H7 (cell line): Measurements from ENCODE around the gene MEGF9. TPM values are rescaled to one million over a fixed set of nuclear protein-coding genes. Genes with fewer than 3 reads are reported as not detected.
"Not testable (repeated sequence)": the region's sequence is repeated elsewhere in the genome, so short reads cannot be mapped to it uniquely, and the experiment has no call there.

ENCODE experiments used
- DNase-seq: peaks from one replicate; pipeline ENCODE4 v3.0.0; 2012
- H3K27me3 ChIP-seq: 2 replicates; pipeline ENCODE4 v1.6.0; 2011; ENCODE audit warnings: mild to moderate bottlenecking, low read length; ENCODE audit not compliant: control insufficient read depth, insufficient read depth
- H3K36me3 ChIP-seq: replicated peaks from 2 replicates; pipeline ENCODE4 v1.5.1; 2011; ENCODE audit warnings: low read length; ENCODE audit not compliant: control insufficient read depth, insufficient read depth
- H3K4me3 ChIP-seq: 2 replicates; pipeline ENCODE4 v1.5.1; 2011; ENCODE audit warnings: low read depth, mild to moderate bottlenecking, control low read depth, low read length, moderate library complexity; ENCODE audit not compliant: insufficient read depth
- total RNA-seq: library from RNA; depleted of rRNA; stranded (reverse); fragments of >200 nt; shearing (Covaris generic); gene quantifications from 2 replicates; pipeline ENCODE4 v1.2.3, GENCODE V29; 2014; rRNA removed

Gene MEGF9
- 0.67 and 1.2 TPM in 2 replicates for total RNA-seq

- Histone ChIP-seq H3K4me3 (peak within 1 kb of the TSS; percentile 76), H3K36me3 (no peaks in the 10 kb centered on the region), H3K27me3 (peaks cover 21% of the 10 kb centered on the region)
- DNase-seq = peak; percentile 99
These were observed at the start of gene MEGF9 for GRCh38 chr9:120714088-120714845. TSS of gene MEGF9 (minus strand) at chr9:120714470. CDS start at chr9:120714358, 112 bp downstream.

DNA sequence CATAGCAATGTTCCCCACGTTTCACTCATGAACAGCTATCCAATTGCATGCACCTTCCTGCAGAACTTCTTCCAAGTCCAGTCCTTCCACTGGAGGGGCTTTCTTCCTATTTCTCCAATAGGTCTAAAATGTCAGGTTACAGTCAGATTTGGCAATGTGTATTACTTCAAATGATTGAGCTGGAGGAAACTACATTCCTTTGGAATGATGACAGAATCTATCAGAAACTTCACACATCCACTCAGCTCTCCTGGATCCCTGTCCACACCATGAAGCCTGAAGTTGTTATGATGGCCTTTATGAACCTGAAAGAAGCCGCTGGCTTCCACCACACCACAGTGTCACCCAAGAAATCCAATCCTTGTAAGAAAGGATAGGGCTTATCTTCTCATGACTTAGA, 46.7 kb upstream of the MEGF9 start:
- H3K36me3 ChIP-seq = peaks cover 7% of the 10 kb centered on the region
- DNase-seq = no peak
- H3K4me3 ChIP-seq = no peak overlapping the region
- H3K27me3 ChIP-seq = no peaks in the 10 kb centered on the region

DNA sequence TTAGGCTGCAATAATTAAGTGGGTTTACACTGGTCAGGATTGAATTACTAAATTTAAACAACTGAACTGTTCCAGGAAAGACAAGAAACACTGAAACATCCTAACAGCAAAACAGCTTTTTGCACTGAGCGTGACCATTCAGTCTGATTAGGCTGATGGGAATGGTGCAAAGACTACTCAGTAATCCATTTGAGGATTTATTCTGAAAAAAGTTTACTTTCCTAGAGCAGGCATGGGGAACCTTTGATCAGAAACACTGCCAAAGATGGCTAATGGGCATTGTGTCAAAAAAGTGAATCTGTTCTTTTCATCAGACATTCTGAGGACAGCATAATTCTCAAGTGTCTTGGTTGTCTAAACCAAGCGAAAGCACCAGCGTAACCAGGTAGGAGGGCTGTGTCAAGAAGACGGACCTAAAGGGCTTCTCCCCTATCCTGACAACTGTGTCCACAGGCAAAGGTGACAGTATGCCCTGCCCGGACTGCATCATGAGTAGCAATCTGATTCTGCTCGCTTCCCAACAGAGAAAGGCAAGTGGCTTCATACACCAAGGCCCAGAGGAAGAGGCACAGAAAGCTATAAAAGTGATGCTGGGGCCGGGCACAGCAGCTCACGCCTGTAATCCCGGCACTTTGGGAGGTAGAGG, 45.6 kb upstream of the MEGF9 start:
- H3K36me3 ChIP-seq = peaks cover 5% of the 10 kb centered on the region
- no peak for DNase-seq
- no peak overlapping the region for H3K4me3 ChIP-seq
- H3K27me3 ChIP-seq = no peaks in the 10 kb centered on the region

GRCh38 chr9:120758544-120758943, 44.3 kb upstream of the MEGF9 start:
- DNase-seq = no peak
- Histone ChIP-seq H3K27me3 (no peaks in the 10 kb centered on the region), H3K4me3 (no peak overlapping the region), H3K36me3 (peaks cover 1% of the 10 kb centered on the region; the same call in 1 of the 2 replicates)

- H3K4me3 ChIP-seq = no peak overlapping the region
- no peak for DNase-seq
- no peaks in the 10 kb centered on the region for H3K27me3 ChIP-seq
- H3K36me3 ChIP-seq = peaks cover 1% of the 10 kb centered on the region; the same call in 1 of the 2 replicates
These were observed 43.0 kb upstream of the MEGF9 start for GRCh38 chr9:120757026-120757913.

DNA sequence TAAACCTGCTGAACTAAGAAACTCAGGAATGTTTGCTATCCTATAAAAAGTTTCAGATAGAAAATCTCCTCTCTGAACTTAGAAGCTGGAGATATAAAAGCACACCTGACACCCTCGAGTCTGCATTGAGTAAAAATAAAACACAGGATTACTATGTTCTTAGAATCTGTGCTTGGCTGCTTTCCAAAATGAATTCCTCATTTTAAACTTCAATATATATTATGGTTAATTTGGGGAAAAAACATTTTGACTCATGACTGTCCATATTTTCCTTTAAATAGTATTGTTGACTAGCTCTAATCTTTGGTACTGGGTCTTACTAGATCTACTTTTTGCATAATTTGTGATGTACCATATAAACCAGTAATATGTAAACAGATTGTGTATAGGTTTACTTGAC, 42.3 kb upstream of the MEGF9 start:
- H3K27me3 ChIP-seq = no peaks in the 10 kb centered on the region
- H3K36me3 ChIP-seq = peaks cover 1% of the 10 kb centered on the region; the same call in 1 of the 2 replicates
- H3K4me3 ChIP-seq = no peak overlapping the region
- DNase-seq = no peak

GRCh38 chr9:120755810-120756434, 41.7 kb upstream of the MEGF9 start:
- DNase-seq = peak; percentile 83
- peaks cover 1% of the 10 kb centered on the region; the same call in 1 of the 2 replicates for H3K36me3 ChIP-seq

GRCh38 chr9:120755044-120755443, 40.8 kb upstream of the MEGF9 start:
- no peaks in the 10 kb centered on the region for H3K27me3 ChIP-seq
- DNase-seq = no peak
- H3K36me3 ChIP-seq = no peaks in the 10 kb centered on the region; the same call in 1 of the 2 replicates
- H3K4me3 ChIP-seq = no peak overlapping the region

More at GRCh38 chr9:120755810-120756434, 41.7 kb upstream of the MEGF9 start:
- H3K27me3 ChIP-seq = no peaks in the 10 kb centered on the region
- H3K4me3 ChIP-seq = no peak overlapping the region

DNA sequence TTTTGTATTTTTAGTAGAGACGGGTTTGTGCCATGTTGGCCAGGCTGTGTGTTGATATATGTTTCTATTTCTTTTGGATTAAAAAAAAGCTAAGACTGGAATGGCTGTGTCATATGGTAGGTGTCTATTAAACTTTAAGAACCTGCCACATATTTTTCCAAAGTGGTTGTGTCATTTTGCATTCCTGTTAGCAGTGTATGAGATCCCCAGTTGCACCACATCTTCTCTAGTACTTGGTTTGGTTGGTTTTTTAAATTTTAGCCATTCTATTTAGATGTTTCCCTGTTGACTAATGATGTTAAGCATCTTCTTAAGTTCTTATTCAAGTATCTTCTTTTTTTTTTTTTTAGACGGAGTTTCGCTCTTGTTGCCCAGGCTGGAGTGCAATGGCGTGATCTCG, 36.2 kb upstream of the MEGF9 start:
- DNase-seq = no peak
- Histone ChIP-seq H3K36me3 (no peaks in the 10 kb centered on the region), H3K27me3 (no peaks in the 10 kb centered on the region), H3K4me3 (no peak overlapping the region)

DNA sequence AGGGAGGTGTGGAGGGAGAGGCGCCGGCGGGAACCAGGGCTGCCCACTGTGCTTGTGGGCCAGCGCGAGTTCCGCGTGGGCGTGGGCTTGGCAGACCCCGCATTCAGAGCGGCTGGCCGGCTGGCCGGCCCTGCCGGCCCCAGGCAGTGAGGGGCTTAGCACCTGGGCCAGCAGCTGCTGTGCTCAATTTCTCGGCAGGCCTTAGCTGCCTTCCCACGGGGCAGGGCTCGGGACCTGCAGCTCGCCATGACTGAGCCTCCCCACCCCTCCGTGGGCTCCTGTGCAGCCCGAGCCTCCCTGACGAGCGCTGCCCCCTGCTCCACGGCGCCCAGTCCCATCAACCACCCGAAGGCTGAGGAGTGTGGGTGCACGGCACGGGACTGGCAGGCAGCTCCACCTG, 32.1 kb upstream of the MEGF9 start:
- H3K27me3 ChIP-seq, H3K4me3 ChIP-seq, H3K36me3 ChIP-seq, DNase-seq: not testable (repeated sequence)

DNA sequence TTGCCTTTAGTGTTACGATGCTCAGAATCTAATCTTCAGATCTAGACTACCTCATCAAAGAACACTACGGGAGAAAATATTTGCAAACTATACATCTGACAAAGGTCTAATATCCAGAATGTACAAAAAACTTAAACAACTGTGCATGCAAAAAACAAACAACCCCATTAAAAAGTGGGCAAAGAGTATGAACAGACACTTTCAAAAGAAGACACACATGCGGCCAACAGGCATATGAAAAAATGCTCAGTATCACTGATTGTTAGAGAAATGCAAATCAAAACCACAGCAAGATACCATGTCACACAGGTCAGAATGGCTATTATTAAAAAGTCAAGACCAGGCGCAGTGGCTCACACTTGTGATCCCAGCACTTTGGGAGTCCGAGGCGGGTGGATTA, 31.0 kb upstream of the MEGF9 start:
- DNase-seq = no peak
- no peaks in the 10 kb centered on the region for H3K36me3 ChIP-seq
- no peaks in the 10 kb centered on the region for H3K27me3 ChIP-seq
- no peak overlapping the region for H3K4me3 ChIP-seq

DNA sequence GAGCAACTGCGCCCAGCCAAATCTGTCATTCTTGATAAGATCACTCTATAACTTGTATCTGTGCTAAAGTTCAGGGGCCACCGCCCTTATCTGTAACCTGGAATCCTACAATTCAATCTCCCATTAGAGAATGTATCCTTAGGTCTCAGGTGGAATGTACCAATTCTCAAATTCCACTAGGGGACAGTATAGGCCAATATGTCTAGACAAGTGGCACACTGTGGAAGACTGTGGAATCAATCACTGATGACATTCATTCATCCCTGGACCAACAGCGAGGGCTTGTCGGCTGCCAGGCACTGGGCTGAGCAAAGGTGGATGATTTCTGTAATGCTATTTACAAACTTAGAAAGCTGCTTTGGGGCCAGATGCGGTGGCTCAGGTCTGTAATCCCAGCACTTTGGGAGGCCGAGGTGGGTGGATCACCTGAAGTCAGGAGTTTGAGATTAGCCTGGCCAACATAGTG, 28.7 kb upstream of the MEGF9 start:
- Histone ChIP-seq H3K27me3 (no peaks in the 10 kb centered on the region), H3K36me3 (no peaks in the 10 kb centered on the region), H3K4me3 (no peak overlapping the region)
- DNase-seq = peak; percentile 78

GRCh38 chr9:120741701-120742100, 27.4 kb upstream of the MEGF9 start:
- Histone ChIP-seq H3K27me3 (no peaks in the 10 kb centered on the region), H3K36me3 (no peaks in the 10 kb centered on the region), H3K4me3 (no peak overlapping the region)
- DNase-seq = no peak

GRCh38 chr9:120741191-120741590, 26.9 kb upstream of the MEGF9 start:
- H3K36me3 ChIP-seq = no peaks in the 10 kb centered on the region
- H3K27me3 ChIP-seq = no peaks in the 10 kb centered on the region
- no peak for DNase-seq
- H3K4me3 ChIP-seq = no peak overlapping the region
